Stimulated activated CD4-positive, alpha-beta T cell treated with anti-CD3 and anti-CD28 coated beads, Interleukin-4, amount 100 ng/mL, for 4 hours (primary cell): Measurements from ENCODE around the gene AXL.
"Not testable (repeated sequence)": the region's sequence is repeated elsewhere in the genome, so short reads cannot be mapped to it uniquely, and the experiment has no call there.

ENCODE experiments used
- DNase-seq, 2 experiments: peaks; one replicate each; pipeline ENCODE4 v3.0.0-alpha.2; 2020

Gene AXL

DNA sequence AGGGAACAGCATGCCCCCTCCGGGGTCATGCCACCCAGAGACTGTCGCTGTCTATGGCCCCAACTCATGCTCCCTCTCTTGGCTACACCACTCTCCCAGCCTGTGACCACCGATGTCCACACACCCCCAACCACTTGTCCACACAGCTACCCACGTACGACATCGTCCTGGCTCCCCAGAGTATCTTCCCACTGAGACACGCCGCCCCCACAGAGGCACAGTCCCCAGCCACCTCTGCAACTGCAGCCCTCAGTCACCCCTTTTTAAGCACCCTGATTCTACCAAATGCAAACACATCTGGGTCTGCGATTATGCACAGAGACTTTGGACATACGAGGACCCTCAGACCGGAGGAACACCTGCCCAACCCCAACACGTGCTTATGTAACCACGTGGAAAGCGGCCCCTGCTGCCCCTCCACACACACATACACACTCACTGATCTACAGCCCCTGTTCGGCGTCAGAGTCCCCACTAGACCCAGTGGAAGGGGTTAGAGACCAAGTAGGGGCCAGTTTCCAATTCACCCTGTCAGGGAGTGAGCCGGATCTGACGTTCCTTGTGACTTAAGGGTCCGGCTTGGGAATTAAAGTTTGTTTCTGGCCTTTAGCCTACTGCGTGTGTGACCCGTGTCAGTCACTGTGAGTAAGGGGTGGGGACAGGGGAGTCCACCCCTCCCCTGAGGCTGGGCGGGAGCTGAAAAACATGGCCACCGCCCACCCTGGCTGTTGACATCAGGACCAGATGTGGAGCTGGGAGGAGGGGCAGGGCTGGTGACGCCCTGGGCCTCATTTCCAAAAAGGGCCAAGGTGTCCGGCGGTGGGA lies 11.9 kb upstream of the AXL start:
- no peak for DNase-seq

GRCh38 chr19:41214161-41214560 lies 4.9 kb upstream of the AXL start:
- DNase-seq = no peak

- DNase-seq = no peak
These were observed 1.3 kb upstream of the AXL start for GRCh38 chr19:41217741-41218140.

- DNase-seq = no peak
These were observed 791 bp upstream of the AXL start for GRCh38 chr19:41218249-41218614.

DNA sequence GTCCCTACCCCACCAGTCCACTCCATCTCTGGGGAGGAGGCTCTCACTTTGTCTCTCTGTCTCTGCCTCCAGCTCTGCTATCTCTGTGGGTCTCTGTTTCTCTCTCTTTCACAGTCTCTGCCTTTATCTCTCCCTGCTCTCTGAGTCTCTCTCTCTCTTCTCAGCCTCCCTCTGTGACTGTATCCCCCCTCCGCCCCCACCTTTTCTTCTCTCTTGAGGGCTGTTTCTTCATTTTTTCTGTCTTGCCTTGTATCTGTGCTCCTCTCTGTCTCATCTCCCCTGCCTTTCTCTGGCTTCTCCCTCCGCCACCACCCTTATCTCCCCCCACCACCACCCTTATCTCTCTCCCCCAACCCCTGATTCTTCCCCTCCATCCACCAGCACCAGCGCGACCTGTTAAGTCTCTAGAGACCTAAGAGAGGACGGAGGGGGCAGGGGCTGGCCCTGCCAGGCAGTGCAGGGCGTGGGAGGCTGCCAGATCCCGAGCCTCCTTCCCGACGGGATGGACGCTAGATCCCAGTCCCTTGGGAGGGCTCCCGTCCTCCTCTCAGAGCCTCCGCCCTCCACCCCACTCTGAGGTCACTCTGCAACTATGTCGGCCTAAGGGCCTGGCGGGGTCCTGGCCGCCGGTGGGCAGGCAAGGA lies 1.0 kb downstream of the AXL start:
- DNase-seq = no peak

- DNase-seq = no peak
These were observed 1.8 kb downstream of the AXL start for GRCh38 chr19:41220811-41221210.

DNA sequence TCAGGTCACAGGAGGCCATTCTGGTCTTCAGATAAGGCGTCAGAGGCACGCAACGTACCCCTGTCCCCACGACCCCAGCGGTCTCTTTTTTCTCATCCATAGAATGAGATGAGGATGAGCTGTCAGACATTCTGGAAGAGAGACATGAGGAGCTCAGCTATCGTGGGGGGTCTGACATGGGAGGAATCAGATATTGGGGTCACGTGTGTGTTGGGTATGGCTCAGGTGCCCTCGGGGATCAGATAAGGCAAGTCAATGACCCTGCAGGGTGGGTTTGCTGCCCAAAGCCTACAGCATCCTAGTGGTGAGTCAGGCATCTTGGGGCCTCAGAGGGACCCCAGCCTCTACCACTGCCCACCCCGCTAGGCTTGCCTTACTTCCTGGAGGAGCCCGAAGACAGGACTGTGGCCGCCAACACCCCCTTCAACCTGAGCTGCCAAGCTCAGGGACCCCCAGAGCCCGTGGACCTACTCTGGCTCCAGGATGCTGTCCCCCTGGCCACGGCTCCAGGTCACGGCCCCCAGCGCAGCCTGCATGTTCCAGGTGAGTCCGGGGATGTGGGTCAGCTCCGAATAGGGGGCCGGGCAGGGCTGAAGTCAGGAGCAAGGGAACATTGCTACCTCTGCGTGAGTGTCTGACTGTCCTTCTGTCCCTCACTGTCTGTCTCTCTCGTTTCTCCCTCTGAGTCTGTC lies 2.6 kb downstream of the AXL start:
- DNase-seq = no peak

DNA sequence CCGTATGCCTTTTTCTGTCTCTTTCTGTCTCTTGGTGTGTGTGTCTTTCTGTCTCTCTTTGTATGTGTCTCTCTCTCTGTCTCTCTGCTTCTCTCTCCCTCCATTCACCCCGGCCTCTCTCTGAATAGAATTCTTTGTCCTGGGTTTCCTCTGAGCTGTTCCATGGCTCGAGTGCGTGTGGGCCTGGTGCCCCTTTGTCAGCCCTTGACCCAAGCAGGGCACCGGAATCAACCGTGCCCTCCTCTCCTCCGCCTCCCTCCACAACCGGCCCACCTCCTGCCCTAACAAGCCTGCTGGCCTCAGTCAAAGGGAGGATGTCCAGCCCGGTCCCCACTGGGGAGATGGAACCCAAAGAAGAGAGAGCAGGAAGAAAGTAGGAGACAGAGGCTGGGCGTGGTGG lies 3.2 kb downstream of the AXL start:
- DNase-seq = no peak

DNA sequence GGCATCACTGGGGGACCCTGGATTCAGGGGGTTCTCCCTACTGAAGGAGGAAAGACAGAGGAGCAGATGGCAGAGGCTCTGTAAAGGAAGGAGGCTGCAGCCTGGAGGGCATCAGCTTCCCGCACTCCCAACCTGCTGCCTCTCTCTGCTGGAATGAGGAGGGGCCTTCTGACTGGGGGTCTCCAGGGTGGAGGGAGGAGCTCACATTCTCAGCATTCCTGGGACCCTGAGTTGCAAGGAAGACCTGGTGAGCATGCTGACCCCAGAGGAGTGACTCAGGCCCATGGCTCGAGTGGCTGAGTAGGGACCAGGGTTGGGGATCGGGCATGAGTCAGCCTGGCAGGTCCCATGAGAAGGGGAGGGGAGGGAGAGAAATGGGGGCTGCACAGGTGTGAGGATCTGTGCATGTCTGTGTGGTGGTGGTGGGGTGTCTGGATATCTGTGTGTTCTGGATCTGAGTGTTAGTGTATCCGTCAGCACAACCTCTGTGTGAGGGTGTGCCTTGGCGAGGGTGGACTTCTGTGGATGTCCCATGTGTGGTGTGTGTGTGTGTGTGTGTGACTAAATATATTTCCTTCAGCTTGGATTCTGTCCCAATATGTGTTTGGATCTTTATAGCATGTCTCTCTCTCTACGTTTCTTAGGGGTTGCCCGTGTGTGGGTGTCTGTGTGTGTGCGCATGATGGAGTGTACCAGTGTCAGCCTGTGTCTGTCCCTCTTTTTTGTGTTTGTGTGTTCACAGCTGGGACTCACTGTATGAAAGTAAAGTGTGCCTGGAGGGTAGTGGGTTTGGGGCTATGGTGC lies 4.6 kb downstream of the AXL start:
- no peak for DNase-seq

DNA sequence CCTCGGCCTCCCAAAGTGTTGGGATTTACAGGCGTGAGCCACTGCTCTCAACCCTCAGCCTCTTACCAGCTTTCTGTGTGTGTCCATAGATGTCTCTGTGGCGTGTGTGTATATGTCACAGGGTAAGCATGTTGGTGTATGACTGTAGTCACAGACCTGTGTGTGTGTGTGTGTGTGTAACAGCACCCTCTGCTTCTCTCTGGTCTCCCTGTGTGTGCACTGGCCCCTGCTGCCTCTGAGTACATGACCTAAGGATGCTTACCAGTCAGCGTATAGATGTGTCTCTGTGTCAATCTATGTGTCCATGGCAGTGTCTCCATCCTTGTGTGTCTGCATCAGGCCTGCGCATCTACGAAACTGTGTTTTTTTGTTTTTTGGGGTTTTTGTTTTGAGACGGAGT lies 5.6 kb downstream of the AXL start:
- no peak for DNase-seq

- peak; percentile 22 to 71 for DNase-seq
These were observed 6.4 kb downstream of the AXL start for GRCh38 chr19:41225238-41226052.

DNA sequence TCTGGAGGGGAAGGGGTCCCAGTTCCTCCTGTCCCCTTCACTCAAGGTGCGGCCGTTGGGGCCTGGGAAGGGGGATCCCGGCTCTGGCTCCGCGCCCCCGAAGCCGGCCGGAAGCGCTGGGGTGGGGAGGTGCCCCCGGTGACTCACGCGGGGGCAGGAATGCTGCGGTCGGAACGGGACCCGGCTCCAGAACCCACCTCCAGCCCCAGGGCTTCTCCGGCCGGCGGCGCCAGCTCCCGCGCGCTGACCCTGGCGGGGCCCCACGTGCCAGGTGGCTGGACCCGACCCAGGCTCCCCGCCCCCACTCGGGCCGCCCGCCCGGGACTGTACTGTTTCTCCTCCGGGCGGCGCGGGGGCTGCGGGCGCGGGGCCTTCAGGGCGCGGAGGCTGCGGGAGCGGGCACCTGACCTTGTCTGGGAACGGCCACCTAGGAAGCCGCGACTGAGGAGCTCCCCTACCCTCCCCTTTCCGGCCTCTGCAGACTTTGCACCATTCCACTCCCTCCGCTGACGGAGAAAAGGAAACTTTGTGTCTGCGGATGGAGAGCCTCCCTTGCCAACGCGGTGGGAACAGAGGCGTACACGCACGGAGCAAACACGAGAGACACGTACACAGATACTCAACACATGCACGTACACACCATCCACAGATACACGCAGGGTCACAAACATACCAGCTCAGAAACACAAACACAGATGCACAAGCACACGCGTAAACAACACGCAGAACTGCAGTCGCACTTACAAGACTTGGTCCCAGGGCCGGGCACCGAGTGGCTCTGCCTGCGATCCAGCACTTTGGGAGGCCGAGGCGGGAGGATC lies 7.2 kb downstream of the AXL start:
- peak; percentile 31 to 38 for DNase-seq

- DNase-seq = no peak
These were observed 7.9 kb downstream of the AXL start for GRCh38 chr19:41226874-41227390.

- no peak for DNase-seq
These were observed 9.5 kb downstream of the AXL start for GRCh38 chr19:41228486-41228885.

DNA sequence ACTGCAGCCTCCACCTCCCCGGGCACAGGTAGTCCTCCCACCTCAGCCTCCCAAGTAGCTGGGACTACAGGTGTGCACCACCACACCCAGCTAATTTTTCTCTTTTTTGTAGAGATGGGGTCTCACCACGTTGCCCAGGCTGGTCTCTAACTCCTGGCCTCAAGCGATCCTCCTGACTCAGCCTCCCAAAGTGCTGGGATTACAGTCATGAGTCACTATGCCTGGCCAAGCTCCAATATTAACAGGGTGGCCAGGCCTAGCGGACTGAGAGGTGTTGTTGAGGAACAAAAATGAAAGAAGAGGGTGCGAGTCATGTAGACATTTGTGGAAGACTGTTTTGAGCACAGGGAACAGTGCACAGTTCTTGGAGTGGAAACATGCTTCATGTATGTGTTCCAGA lies 10.3 kb downstream of the AXL start:
- not testable (repeated sequence) for DNase-seq

DNA sequence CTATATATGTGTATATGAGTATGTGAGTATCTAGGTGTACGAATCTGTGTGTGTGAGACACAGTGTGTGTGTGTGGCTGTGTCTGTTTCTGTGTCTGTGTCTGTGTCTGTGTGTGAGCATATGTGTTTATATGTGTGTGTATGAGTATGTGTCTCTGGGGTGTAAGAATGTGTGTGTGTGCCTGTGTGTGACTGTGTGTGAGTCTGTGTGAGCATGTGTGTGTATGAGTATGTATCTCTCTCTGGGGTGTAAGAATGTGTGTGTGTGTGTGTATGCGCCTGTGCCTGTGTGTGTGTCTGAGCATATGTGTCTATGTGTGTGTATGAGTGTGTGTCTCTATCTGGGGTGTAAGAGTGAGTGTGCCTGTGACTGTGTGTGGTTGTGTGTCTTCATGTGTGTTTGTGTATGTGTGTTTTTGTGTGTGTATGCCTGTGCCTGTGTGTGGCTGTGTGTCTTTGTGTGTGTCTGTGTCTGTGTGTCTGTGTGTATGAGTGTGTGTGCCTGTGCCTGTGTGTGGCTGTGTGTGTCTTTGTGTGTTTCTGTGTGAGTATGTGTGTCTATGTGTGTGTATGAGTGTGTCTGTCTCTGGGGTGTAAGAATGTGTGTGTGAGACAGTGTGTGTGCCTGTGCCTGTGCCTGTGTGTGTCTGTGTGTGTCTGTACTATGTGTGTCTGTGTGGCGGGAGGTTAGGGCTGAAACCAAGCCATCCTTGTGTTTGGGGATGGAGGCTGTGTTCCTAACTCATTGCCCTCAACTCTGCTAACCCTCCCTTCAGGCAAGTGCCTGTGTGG lies 11.2 kb downstream of the AXL start:
- DNase-seq = no peak

- DNase-seq = no peak
These were observed 13.7 kb downstream of the AXL start for GRCh38 chr19:41232686-41233085.

DNA sequence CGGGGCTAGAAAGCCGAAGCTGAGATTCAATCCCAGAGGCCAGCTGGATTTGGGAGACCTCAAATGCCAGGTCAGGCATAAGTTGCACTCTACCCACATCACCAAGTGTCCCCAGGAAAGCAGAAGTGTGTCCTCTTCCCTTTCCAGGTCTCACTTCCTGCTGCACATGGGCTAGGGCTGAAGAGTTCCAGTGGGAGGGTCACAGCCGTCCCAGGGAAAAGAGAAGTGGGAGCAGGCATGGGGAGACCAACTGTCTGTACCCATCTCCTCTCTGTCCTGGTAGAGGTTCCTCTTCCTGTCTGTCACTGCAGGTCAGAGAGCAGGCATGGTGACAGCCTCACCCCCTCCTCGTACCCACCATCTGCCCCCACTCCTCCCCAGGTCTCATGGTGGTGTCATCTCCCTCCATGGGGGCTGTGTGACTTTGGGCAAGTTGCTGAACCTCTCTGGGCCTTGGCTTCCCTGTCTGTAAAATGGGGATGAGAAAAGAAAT lies 14.8 kb downstream of the AXL start:
- no peak for DNase-seq

DNA sequence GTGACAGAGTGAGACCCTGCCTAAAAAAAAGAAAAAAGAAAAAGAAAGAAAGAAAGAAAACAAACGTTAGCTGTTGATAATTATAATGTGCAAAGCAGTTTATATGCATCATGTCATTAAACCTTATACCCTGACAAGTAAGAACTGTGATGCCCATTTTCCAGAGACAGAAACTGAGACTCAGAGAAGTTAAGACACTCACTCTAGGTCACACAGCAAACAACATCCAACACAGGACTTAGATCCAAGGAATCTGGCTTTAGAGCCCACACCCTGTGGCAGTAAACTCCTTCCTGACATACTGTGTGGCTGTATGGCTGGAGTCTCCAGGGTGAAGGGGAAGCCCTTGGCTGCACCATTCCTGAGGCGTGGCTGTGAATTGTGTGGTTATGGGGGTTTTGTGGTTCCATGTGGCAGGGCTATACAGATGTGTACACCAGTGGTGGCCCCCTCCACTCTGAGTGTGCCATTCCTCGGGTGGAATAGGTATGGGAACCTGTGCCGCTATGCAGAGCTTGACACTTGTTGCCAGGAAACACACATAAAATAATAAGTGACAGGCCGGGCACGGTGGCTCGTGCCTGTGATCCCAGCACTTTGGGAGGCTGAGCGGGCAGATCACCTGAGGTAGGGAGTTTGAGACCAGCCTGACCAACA lies 15.6 kb downstream of the AXL start:
- no peak for DNase-seq

DNA sequence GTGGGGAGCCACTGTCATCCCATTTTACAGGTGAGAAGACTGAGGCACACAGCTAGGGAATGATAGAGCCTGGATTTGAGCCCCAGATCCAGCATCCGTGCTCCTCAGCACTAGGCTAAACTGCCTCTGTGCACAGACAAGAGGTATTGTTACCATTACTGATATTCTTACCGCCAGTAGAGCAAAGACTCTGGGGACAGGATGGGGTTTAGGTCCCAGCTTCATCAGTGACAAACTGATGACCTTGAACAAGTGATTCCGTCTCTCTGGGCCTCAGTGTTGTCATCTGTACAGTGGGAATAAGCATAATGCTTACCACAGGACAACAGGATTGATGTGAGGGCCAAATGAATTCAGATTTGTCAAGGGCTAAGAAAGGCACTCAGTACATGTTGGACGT lies 16.5 kb downstream of the AXL start:
- no peak for DNase-seq
